ENCODE measurements around the gene SMAD1.

DNA sequence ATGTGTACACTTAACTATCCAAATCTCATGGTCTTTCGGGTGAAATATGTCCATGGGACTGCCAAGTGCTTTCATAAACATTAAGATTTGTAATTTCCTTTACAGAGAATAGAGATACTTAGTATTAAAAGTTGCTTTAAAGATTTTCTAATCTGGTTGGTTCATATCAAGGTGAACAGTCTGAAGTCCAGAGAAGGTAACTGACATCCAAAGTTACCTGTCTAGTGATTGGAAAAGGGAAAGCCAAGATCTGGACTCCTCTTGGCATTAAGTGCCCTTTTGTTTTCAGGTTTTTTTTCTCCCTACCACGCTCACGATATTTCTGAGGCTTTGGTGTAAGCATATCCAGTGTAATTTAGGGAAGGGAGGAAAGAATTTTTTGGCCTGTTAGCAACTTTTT is 5.0 kb downstream of the SMAD1 start:
- no peak for TF ChIP-seq CTCF (IDR thresholded peaks at IDR 0.05; ENCODE audit: low read depth, low read length)
- no peak for TF ChIP-seq EZH2phosphoT487 (IDR thresholded peaks at IDR 0.05; ENCODE audit: low read depth)
